Neural progenitor cell (in vitro differentiated cells): ENCODE measurements around the gene EDRF1.

Experiments used
- CTCF ChIP-seq: fragments of 200-600 bp; sonication (generic); IDR thresholded peaks from 2 replicates; pipeline ENCODE4 v1.5.1; 2017; ENCODE audit warnings: antibody characterized with exemption, mild to moderate bottlenecking
- EZH2 ChIP-seq: fragments of 200-600 bp; sonication (generic); IDR thresholded peaks from 2 replicates; pipeline ENCODE4 v1.6.1; 2017; ENCODE audit warnings: antibody characterized with exemption, mild to moderate bottlenecking, moderate library complexity
- EZH2phosphoT487 ChIP-seq: fragments of 200-600 bp; sonication (generic); IDR thresholded peaks from 2 replicates; pipeline ENCODE4 v1.6.1; 2017; ENCODE audit warnings: antibody characterized with exemption

GRCh38 chr10:125709553-125710474 is 9.7 kb upstream of the EDRF1 start:
- TF ChIP-seq EZH2phosphoT487 (no peak), CTCF (no peak), EZH2 (no peak)
